Measurements from ENCODE around the gene SRRT. TPM values are rescaled to one million over a fixed set of nuclear protein-coding genes. Genes with fewer than 3 reads are reported as not detected.

The SRRT gene, protein sequence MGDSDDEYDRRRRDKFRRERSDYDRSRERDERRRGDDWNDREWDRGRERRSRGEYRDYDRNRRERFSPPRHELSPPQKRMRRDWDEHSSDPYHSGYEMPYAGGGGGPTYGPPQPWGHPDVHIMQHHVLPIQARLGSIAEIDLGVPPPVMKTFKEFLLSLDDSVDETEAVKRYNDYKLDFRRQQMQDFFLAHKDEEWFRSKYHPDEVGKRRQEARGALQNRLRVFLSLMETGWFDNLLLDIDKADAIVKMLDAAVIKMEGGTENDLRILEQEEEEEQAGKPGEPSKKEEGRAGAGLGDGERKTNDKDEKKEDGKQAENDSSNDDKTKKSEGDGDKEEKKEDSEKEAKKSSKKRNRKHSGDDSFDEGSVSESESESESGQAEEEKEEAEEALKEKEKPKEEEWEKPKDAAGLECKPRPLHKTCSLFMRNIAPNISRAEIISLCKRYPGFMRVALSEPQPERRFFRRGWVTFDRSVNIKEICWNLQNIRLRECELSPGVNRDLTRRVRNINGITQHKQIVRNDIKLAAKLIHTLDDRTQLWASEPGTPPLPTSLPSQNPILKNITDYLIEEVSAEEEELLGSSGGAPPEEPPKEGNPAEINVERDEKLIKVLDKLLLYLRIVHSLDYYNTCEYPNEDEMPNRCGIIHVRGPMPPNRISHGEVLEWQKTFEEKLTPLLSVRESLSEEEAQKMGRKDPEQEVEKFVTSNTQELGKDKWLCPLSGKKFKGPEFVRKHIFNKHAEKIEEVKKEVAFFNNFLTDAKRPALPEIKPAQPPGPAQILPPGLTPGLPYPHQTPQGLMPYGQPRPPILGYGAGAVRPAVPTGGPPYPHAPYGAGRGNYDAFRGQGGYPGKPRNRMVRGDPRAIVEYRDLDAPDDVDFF
- 10 to 100 TPM; 21.3 to 68.7 TPM for total RNA-seq
- 100 to 1,000 TPM; 139 to 158 TPM for polyA plus RNA-seq (ENCODE audit: insufficient read length in 2 of 2)
- long read RNA-seq, donor 1, partial matches to known transcripts = 158 of 191 reads
- long read RNA-seq, donor 1, other reads (novel, unspliced or antisense) = 24 of 191 reads
- long read RNA-seq, donor 2, partial matches to known transcripts = 0 of 1 reads
- long read RNA-seq, donor 2, other reads (novel, unspliced or antisense) = 0 of 1 reads
- long read RNA-seq, donor 3, partial matches to known transcripts = 65 of 91 reads
- long read RNA-seq, donor 3, other reads (novel, unspliced or antisense) = 24 of 91 reads
- long read RNA-seq, donor 4, partial matches to known transcripts = 14 of 24 reads
- long read RNA-seq, donor 4, other reads (novel, unspliced or antisense) = 0 of 24 reads

DNA sequence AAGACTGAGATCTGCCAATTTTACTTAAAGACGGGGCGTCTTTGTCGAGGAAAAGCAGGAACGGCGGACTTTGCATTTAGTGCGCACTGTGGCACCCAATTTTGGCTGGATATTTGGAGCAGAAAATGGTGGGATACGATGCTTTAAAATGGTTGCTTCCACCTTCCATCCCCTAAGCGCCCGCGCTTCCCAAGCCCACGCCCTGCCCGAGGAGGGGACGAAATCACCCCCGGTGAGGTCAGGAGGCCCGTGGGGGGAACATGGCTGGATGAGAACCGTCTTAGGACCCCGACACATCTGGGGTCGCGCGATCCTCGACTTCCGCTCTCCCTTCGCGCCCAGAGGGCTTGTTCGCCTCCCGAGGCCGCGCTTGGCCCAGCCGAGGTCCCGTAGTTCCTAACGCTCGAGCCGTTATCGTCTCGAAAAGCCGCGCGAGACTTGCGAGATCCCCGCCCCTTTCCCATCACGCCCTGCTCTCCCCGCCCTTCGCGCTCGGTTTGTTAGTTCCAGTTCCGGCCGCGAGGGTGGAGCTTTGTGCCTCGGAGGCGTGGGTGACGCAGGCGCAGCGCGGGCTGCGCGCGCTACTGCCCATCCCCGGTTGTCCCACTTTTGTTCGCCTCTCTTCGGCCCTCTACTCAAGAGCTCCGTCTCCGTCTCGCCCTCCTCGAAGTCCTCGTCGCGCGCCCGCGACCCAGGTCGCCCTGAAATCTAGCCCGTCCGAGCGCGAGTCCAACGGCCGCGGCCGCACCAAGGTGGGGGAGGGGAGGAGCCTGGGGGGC is at the start of gene SRRT:
Gene SRRT (plus strand): TSS at position 527 of the 779 bp plus-strand sequence. CDS start 488 bp downstream, outside the sequence.
- H3K27me3 ChIP-seq (ENCODE audit: control insufficient read depth, insufficient read depth, low read length) = no peaks in the 10 kb centered on the region
- H3K27ac ChIP-seq (ENCODE audit: low read depth, low read length) = peak within 1 kb of the TSS; percentile 99
- peak within 1 kb of the TSS; percentile 92 for H3K4me3 ChIP-seq (ENCODE audit: low read depth, low read length)
- peaks cover 57% of the 10 kb centered on the region for H3K36me3 ChIP-seq (ENCODE audit: control insufficient read depth, insufficient read depth, low read length)
- no peaks in the 10 kb centered on the region for H3K9me3 ChIP-seq (ENCODE audit: control insufficient read depth, insufficient read depth, low read length)
- WGBS (ENCODE audit: insufficient coverage) = under 1% methylated on average over 72 of the region's 79 CpGs
- H3K4me1 ChIP-seq (ENCODE audit: control insufficient read depth, insufficient read depth, low read length) = peaks cover 32% of the 10 kb centered on the region
- DNase-seq (ENCODE audit: low read depth in 4 of 6, low spot score in 6 of 6) = peak; percentile 97 to 100 (median 98)

- Histone ChIP-seq H3K4me1 (ENCODE audit: control insufficient read depth, insufficient read depth, low read length) (peaks cover 42% of the 10 kb centered on the region), H3K36me3 (ENCODE audit: control insufficient read depth, insufficient read depth, low read length) (peaks cover 29% of the 10 kb centered on the region), H3K4me3 (ENCODE audit: low read depth, low read length) (peak overlapping the region; percentile 76), H3K9me3 (ENCODE audit: control insufficient read depth, insufficient read depth, low read length) (no peaks in the 10 kb centered on the region), H3K27me3 (ENCODE audit: control insufficient read depth, insufficient read depth, low read length) (peaks cover 29% of the 10 kb centered on the region), H3K27ac (ENCODE audit: low read depth, low read length) (no peak overlapping the region)
- 39% methylated on average over 14 of the region's 16 CpGs for WGBS (ENCODE audit: insufficient coverage)
- no peak for DNase-seq (ENCODE audit: low read depth in 4 of 6, low spot score in 6 of 6)
These were observed 49.7 kb upstream of the SRRT start for GRCh38 chr7:100825215-100825671.

DNA sequence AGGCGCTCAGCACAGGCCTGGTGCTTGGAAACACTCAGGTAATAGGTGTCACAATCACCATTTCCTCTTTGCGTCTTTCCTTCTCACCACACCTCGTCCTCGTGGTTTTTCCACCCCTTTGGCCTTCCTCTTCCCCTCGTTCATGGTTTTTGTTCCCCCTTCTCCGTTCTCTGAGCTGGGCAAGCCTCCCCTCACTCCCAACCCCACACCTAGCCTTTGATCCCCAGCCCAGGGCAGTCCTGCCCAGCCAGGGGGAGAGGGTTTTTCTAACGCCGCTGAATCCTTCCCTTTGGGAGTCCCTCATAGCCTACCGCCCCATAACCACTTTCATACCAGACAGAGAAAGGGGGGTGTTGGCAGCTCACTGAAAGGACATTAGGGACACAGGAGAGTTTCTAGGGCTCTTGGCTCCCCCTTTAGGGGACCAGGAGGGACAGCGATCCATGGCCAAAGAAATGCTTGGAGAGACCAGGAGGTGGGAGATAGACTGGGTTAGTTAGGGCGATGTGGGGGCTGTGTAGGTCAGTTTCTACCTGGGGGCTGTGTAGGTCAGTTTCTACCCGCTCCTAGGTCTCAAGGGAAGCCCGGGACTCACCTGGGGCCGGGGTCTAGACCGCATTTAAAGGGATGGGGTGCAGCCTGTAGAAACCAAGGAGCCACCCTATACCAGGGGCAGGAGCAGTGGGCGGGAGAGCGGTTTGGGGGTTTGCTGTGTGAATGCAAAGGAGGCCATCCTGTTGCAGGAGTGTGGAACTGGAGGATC is 49.0 kb upstream of the SRRT start:
- H3K4me1 ChIP-seq (ENCODE audit: control insufficient read depth, insufficient read depth, low read length) = peaks cover 42% of the 10 kb centered on the region
- DNase-seq (ENCODE audit: low read depth in 4 of 6, low spot score in 6 of 6) = peak in 2 of 6 donors; percentile 49 to 58
- 19% methylated on average over 14 of the region's 17 CpGs for WGBS (ENCODE audit: insufficient coverage)
- no peaks in the 10 kb centered on the region for H3K9me3 ChIP-seq (ENCODE audit: control insufficient read depth, insufficient read depth, low read length)
- H3K4me3 ChIP-seq (ENCODE audit: low read depth, low read length) = peak overlapping the region; percentile 76
- H3K27ac ChIP-seq (ENCODE audit: low read depth, low read length) = peak overlapping the region; percentile 76
- H3K36me3 ChIP-seq (ENCODE audit: control insufficient read depth, insufficient read depth, low read length) = peaks cover 27% of the 10 kb centered on the region
- peaks cover 29% of the 10 kb centered on the region for H3K27me3 ChIP-seq (ENCODE audit: control insufficient read depth, insufficient read depth, low read length)

GRCh38 chr7:100826514-100827329 is 48.2 kb upstream of the SRRT start:
- Histone ChIP-seq H3K4me3 (ENCODE audit: low read depth, low read length) (peak overlapping the region; percentile 76), H3K9me3 (ENCODE audit: control insufficient read depth, insufficient read depth, low read length) (no peaks in the 10 kb centered on the region), H3K27me3 (ENCODE audit: control insufficient read depth, insufficient read depth, low read length) (peaks cover 29% of the 10 kb centered on the region), H3K36me3 (ENCODE audit: control insufficient read depth, insufficient read depth, low read length) (peaks cover 26% of the 10 kb centered on the region), H3K27ac (ENCODE audit: low read depth, low read length) (peak overlapping the region; percentile 76), H3K4me1 (ENCODE audit: control insufficient read depth, insufficient read depth, low read length) (peaks cover 42% of the 10 kb centered on the region)
- DNase-seq (ENCODE audit: low read depth in 4 of 6, low spot score in 6 of 6) = peak in 1 of 6 donors; percentile 41
- under 1% methylated on average over 51 of the region's 71 CpGs for WGBS (ENCODE audit: insufficient coverage)

GRCh38 chr7:100827330-100828226 is 47.3 kb upstream of the SRRT start, which contains the start of gene EPHB4:
Gene EPHB4 (minus strand): TSS chr7:100827523. CDS start chr7:100827030, 493 bp downstream.
- WGBS (ENCODE audit: insufficient coverage) = 0% methylated on average over 70 of the region's 80 CpGs
- Histone ChIP-seq H3K27me3 (ENCODE audit: control insufficient read depth, insufficient read depth, low read length) (peaks cover 29% of the 10 kb centered on the region), H3K27ac (ENCODE audit: low read depth, low read length) (peak within 1 kb of the TSS; percentile 76), H3K4me3 (ENCODE audit: low read depth, low read length) (peak within 1 kb of the TSS; percentile 76), H3K36me3 (ENCODE audit: control insufficient read depth, insufficient read depth, low read length) (peaks cover 18% of the 10 kb centered on the region), H3K9me3 (ENCODE audit: control insufficient read depth, insufficient read depth, low read length) (no peaks in the 10 kb centered on the region), H3K4me1 (ENCODE audit: control insufficient read depth, insufficient read depth, low read length) (peaks cover 42% of the 10 kb centered on the region)
- DNase-seq (ENCODE audit: low read depth in 4 of 6, low spot score in 6 of 6) = peak in 4 of 6 donors; percentile 55 to 94 (median 78)

DNA sequence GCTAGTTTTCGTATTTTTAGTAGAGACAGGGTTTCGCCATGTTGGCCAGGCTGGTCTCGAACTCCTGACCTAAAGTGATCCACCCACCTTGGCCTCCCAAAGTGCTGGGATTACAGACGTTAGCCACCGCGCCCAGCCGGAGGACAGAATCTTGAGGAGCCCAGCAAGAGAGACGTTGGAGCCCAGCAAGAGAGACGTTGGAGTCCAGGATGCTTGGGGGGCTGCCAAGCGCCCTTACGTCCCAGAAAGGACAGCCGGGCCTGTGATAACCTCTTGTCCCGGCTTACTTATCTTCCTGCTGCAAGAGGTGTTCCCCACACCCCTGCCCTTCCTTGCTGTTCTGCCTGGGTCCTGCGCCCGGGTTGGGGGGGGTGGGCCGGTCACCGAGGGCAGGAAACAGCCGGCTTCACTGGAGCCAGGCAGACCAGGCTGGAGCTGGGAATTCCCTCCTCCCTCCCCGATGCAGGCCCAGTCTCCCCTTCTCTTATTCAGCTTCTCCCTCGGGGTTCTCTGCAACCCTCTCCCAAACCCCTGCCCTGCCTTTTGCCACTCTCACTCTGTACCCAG is 45.7 kb upstream of the SRRT start:
- H3K27me3 ChIP-seq (ENCODE audit: control insufficient read depth, insufficient read depth, low read length) = peaks cover 29% of the 10 kb centered on the region
- H3K36me3 ChIP-seq (ENCODE audit: control insufficient read depth, insufficient read depth, low read length) = peaks cover 4% of the 10 kb centered on the region
- no peak for DNase-seq (ENCODE audit: low read depth in 4 of 6, low spot score in 6 of 6)
- H3K27ac ChIP-seq (ENCODE audit: low read depth, low read length) = no peak overlapping the region
- H3K4me1 ChIP-seq (ENCODE audit: control insufficient read depth, insufficient read depth, low read length) = peaks cover 42% of the 10 kb centered on the region
- 66% methylated on average over 20 of the region's 20 CpGs for WGBS (ENCODE audit: insufficient coverage)
- no peaks in the 10 kb centered on the region for H3K9me3 ChIP-seq (ENCODE audit: control insufficient read depth, insufficient read depth, low read length)
- no peak overlapping the region for H3K4me3 ChIP-seq (ENCODE audit: low read depth, low read length)

GRCh38 chr7:100830396-100830795 is 44.5 kb upstream of the SRRT start:
- H3K9me3 ChIP-seq (ENCODE audit: control insufficient read depth, insufficient read depth, low read length) = no peaks in the 10 kb centered on the region
- peaks cover 2% of the 10 kb centered on the region for H3K36me3 ChIP-seq (ENCODE audit: control insufficient read depth, insufficient read depth, low read length)
- no peak overlapping the region for H3K4me3 ChIP-seq (ENCODE audit: low read depth, low read length)
- no CpG with 5 or more reads among the region's 4 CpGs for WGBS (ENCODE audit: insufficient coverage)
- peaks cover 29% of the 10 kb centered on the region for H3K27me3 ChIP-seq (ENCODE audit: control insufficient read depth, insufficient read depth, low read length)
- DNase-seq (ENCODE audit: low read depth in 4 of 6, low spot score in 6 of 6) = no peak
- peaks cover 33% of the 10 kb centered on the region for H3K4me1 ChIP-seq (ENCODE audit: control insufficient read depth, insufficient read depth, low read length)
- H3K27ac ChIP-seq (ENCODE audit: low read depth, low read length) = no peak overlapping the region
